HG03045 (cell line): Measurements from ENCODE around the gene CTNNAL1.
A peak's percentile ranks its signal among the peaks of the same experiment; 100 is the strongest.
"Not testable (repeated sequence)": the region's sequence is repeated elsewhere in the genome, so short reads cannot be mapped to it uniquely, and the experiment has no call there.

Source experiments
- ATAC-seq: cut with Tn5 transposase; IDR thresholded peaks from one replicate; pipeline ENCODE4 v1.9.1; 2021; ENCODE audit warnings: mild to moderate bottlenecking, moderate library complexity; ENCODE audit not compliant: unreplicated experiment

The CTNNAL1 gene

DNA sequence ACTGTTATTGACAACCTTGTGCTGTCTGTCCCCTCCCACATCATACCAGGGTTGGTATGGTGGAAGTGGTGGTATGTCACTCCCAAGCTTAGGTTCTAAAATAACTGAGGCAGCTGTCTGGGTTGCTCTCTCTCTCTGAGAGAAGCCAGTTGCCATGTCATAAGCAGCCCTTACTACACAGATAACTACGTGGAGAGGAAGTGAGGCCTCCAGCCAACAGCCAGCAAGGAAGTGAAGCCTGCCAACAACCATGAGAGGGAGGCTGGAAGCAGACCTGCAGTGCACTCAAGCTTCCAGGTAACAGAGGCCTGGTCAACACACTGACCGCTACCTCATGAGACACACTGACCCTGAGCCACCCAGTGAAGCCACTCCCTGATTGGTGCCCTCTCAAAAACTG lies 18.6 kb downstream of the CTNNAL1 start:
- ATAC-seq: peak; percentile 52

DNA sequence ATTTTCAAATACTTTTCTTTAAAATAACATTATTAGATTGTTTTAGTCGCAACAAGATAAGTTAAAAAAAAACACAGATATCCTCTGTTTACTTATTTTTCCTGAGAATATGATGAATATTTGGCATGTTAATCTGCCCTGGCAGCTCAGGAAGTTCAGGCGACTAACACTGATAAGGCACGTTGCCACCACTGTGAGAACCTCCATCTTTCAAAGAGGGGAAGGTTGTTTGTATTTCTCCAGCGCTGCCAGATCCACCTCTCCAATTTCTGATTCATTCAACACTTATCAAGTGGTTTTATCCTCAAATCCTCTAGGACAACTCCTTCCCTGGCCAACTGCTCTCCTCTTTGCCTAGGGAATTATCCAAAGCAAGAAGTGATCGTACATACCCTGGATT lies 21.8 kb downstream of the CTNNAL1 start:
- no peak for ATAC-seq

DNA sequence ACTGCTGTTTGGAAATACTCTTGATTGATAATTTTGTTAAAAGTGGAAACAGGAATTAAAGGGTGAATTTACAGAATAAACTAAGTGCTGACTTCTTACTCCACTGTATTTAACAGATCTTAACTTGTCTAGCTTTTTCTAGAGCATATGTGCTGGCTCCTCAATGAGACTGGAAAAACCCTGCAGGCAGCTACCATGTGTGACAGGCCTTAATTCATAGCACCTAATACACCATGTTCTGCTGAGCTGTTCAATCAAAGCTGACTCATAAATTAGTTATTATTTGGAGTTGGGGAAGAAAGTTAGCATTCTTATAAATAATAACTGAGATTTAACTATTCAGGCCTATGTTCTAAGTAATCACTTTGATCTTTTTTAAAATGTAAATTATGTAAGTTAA lies 29.4 kb downstream of the CTNNAL1 start:
- no peak for ATAC-seq

DNA sequence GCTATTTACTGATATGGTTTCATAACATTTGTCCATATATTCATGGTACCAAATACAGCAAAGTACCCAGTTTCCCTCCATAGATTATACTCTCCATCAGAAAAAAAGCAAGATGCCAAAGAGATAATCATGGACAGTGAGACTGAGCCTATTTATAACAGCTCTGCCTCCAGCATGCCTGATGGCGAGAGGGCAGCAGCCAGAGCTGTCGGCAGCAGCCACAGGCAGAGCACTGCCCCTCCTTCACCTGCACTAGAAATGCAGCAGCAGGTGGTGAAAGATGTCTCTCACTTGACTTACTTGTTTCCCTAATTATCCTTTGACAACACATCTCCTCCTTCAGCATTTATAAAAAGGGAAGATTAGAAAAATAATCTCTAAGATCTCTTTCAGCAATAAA lies 32.4 kb downstream of the CTNNAL1 start:
- ATAC-seq: no peak

DNA sequence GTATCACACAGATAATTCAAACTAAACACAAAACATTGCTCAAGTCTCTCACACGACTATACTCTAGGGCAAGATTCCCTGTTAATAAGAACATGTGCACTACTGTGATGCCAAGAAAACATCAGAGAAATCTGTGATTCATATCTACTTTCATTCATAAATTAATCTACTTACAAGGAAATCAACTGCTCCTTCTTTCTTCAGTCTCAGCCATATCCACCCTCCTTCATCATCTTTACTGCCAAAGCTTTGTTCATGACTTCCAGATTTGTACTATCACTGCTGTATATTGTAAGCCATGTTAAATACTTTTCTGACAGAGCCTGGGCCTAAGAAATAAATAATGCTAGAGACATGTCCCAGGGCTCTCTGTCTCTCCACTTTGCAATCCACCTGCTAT lies 35.1 kb downstream of the CTNNAL1 start:
- no peak for ATAC-seq

DNA sequence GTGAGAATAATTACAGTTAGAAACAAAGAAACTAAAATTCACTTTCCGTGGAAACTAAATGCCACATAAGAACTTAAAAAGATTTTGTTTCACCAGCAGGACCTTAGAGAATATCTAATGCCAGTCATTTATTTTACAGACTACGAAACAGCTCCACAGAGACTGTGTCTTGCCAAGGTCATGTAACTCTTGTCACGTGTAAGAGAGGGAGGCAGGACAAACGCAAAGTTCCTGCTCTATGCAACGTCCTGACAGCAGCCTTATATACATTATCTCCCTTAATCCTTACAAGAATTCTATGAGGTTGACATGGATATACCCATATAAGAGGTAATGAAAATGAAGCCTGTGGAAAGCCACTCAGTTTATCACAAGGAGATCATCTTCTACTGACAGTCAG lies 39.4 kb downstream of the CTNNAL1 start:
- no peak for ATAC-seq

DNA sequence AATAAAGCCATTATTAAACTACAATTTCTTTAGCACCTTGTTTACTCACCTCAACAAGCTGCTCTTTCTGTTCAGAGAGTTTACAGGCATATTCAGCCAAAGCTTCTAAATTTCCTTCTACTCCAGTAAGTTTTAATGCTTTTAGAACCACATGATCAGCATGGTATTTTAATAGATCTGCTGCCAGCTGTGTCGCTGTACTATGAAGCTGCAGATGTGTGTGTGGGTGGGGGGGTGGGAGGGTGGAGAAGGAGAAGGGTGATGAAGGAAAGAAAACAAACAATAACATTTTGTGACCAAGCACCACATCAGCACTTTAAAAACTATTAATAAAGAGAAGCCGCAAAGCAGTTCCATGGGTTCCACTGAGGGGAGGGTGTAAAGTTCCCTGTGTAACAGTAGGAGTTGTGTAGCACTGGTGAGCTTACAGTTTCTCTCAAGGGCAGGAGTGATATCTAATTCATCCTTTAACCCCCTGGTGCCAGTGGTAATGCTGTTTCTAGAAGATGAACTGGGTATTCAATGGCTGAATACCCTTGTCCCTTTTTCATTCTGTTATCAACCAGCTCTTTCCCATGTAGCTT lies 40.6 kb downstream of the CTNNAL1 start:
- no peak for ATAC-seq

DNA sequence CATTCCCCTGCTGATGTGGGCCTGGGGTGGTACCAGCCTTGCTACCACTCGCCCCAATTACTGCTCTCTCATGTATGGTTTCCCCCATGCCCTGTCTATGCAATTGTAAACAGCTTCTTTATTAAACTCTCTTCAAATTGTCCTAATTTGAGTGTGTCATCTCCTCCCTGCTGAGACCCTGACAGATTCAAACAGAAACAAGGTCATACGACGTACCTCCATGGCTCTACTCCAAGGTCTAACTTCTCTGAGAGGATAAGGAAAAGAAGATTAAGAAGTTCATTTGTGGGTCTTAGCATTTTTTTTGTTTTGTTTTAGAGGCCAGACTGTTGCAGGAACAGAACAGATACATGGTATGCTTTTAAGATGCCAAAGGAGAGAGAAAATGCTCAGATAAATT lies 41.1 kb downstream of the CTNNAL1 start:
- ATAC-seq: no peak

DNA sequence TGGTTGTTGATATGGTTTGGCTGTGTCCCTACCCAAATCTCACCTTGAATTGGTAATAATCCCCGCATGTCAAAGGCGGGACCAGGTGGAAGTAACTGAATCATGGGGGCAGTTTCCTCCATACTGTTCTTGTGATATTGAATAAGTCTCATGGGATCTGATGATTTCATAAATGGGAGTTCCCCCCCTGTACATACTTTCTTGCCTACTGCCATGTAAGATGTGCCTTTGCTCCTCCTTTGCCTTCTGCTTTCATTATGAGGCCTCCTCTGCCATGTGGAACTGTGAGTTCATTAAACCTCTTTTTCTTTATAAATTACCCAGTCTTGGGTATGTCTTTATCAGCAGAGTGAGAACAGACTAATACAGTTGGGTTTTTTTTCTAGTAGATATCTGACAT lies 41.9 kb downstream of the CTNNAL1 start:
- ATAC-seq: not testable (repeated sequence)

DNA sequence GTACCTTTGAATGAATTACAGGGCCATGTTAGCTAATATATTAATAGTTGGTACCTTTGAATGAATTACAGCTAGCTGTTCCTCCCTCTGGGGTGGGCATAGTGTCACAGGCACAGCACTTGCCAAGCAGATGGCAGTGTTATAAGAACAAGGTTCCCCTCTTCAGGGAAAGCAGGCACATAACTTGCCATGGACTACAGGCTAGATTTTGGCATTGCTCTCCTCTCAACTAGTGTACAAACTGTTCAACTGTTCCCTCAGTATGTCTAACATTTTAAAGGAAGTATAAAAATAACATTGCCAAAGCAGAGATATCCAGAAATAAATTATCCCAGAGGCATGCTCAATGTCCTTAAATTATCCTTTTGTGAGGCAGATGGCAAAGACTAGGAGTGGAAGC lies 45.4 kb downstream of the CTNNAL1 start:
- no peak for ATAC-seq

DNA sequence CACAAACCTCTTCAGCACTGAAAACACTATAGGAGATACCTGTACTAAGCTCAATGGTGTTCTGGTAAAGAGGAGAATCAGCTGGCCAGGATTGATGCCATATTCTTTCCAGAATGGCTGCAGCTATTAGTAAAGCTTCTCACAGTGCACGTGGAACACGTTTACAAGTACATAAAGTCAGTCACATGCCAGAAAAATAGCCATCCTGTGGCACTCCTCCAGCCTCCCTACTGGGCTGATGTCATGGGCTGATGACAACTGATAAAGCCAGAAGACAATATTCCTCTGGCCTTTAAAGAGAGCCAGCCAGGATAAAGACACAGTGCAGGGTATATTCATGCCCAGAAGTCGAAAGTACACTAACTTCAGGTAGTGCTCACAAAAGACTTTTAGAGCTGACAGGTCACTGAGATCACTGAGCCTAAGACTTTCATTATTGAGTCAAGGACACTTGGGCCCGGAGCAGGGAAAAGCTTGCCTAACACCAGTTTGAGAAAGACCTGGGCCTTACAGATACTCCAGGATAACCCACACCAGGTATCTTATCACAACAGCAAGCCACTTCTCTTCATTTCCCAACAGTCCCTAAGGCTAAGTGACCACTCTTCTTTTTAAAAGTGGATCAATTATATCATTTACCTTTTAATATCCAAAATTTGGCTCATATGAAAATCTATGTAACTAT lies 49.7 kb downstream of the CTNNAL1 start:
- ATAC-seq: no peak

DNA sequence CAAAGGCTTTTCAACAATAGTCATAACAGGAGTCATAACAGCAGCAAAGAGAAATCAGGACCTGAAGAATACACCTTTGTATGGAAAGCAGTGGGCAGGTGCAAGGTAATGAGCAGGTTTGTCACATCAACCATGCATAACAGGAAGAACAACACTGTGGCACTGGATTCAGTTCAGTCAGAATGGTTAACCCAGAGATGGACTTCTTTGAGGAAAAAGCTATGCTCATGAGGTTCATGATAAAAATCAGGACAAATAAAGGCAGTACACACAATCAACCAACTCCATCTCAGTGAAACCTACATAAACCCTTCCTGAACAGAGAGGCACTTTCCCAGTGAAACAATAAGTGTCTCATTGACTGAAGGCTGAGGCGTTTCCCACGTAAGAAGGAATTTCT lies 52.1 kb downstream of the CTNNAL1 start:
- ATAC-seq: no peak

DNA sequence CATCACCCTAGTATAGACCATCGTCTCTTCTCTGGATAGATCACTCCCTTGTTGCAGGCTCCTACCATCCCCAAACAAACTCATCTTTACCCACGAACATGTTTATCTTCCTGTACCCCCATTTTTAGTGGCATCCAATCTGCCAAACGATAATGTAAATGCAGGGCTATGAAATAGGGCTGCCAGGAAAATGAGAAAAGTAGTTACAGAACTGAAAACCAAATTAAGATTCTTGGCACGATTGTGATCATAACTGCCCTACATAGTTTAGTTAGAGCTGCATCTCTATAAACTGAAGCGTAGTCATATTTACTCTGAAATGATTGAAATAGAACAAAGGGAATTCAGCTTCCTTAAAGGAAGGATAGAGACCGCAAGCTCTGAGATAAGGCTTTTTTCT lies 53.0 kb downstream of the CTNNAL1 start:
- ATAC-seq: no peak

DNA sequence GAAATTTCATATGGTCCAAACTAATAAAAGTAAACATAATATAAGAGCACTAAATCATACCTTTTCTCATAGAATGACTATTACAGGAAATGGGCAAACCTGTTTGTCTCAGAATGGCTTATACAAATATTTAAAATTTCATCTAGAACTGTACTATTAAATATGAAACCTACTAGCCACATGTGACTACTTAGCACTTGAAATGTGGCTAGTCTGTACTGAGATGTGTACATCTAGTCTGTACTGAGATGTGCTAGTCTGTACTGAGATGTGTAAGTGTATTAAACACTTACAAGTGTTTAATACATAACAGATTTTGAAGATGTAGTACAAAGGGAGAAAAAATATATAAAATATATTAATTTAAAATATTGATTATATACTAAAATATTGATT lies 56.7 kb downstream of the CTNNAL1 start:
- ATAC-seq: no peak

DNA sequence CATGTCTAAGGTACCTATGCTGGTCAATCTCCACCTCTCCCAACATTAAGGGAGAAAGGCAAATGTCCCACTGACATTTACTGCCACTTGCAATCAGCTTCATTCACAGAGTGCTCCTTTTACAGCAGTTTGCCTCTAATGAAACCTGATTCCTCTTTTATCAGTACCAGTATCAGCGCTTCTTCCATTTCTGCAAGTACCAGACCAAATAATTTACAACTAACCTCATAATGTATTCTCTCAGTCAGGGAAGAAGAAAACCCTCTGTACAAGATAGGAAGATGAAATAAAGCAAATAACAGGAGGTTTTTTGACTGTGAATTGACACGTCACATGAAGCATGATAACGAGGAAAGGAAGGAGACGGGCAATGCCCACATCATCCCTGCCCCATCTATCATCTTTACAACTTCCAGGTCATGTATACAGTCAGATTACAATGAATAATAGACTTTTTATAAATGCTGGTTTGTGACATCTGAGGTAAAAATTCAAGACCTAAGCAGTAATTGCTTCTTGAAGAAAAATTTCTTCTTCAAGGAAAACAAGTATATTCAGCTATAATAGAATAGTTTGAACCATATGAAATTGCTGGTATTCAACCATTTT lies 57.2 kb downstream of the CTNNAL1 start:
- ATAC-seq: no peak

DNA sequence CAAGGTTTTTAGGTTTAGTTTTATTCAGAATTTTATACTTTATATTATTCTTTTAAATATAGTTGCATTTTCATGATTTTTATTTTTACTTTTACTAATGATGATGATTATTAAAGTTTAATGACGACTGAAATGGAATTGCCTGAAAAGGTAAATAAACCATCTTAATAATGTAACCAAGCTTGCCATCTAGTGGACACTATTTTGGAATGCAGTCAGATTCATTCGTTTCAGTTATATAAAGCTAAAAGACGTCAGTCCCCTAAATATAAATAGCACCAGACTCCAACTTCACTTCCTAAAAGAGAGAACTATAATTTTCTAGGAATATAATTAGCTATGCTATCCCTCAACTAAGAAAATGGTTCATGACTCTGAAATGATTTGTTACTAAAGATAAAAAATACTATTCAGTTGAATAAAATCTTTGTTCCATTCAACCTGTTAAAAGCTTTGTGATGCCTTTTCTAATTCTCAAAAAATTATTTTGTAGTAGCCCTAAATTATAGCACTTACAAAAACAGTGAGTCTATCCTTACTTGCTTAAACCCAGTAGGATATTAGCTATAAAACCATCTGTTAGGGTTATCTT lies 59.2 kb downstream of the CTNNAL1 start:
- no peak for ATAC-seq

DNA sequence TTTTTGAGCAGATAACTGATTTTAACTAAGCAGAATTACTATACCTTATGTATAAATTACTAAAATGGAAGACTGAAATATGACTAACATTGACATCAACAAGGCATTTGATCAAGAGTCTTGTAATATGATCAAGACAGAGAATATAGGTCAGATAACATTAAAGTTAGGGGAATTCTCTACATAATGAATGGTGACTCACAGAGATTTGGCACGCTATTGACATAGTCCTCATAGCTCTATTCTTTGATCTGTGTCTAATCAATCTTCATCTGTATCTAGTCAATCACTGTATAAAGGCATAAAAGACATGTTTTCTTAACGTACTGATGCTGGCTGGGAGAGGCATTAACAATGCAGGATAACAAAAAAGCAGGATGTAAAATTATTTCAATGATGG lies 61.7 kb downstream of the CTNNAL1 start:
- ATAC-seq: no peak

DNA sequence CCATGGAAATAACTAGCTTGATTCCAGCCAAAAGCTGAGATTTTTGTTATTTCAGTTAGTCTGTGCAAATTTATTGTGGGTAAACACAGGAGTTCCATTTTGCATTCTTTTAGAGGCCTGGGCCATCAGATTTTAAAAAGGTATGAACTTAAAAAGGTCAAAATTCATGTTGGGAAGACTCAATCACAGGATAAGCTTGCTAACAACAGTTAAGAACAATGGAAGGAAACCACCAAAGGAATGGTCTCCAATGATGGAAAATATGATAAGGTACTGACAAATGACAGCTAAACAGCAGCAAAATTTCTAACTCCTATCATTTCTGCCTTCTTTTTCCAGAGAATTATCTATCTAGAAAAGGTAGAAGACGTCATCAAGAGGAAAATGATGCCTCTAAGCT lies 63.1 kb downstream of the CTNNAL1 start:
- ATAC-seq: no peak

DNA sequence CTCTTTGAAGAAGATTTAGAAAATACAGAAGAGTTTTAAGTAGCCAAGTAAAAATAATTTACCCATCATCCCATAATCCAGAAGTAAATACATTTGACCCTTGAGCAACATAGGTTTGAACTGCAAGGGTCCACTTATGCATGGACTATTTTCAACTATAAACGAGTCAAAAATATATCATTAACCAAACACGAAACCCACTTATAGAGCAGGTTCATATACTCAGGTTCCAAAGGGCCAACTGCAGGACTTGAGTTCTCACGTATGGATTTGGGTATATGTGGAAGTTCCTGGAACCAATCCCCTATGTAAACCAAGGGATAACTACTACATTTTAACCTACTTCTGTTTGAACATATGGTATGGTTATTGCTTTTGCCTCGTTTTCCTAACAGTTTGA lies 73.3 kb downstream of the CTNNAL1 start:
- ATAC-seq: no peak

DNA sequence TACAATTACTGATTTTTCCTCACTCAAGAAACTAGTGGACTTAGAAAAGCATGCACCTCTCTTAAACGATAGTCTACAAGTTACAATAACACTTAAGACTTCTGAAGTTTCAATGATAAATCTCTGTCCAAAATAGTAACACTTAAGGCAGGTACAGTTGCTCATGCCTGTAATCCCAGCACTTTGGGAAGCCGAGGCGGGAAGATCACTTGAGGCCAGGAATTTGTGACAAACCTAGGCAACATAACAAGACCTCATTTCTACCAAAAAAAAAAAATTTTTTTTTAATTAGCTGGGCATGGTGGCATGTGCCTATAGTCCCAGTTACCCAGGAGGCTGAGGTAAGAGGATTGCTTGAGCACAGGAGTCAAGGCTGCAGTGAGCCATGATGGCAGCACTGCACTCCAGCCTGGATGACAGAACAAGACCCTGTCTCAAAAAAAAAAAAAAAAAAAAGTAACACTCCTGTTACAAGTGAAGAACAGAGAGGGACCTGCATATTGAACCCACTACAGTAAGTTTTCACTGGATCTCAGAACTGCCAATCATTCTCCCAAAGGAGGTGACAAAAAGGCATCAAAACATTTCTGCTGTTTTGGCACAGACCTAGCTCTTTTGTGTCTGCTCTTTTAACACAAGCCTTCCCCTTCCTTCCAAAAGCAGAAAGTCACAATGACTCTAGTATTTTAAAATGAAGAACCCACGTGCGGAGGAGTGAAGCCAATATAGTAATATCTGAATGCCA lies 75.6 kb downstream of the CTNNAL1 start:
- no peak for ATAC-seq

DNA sequence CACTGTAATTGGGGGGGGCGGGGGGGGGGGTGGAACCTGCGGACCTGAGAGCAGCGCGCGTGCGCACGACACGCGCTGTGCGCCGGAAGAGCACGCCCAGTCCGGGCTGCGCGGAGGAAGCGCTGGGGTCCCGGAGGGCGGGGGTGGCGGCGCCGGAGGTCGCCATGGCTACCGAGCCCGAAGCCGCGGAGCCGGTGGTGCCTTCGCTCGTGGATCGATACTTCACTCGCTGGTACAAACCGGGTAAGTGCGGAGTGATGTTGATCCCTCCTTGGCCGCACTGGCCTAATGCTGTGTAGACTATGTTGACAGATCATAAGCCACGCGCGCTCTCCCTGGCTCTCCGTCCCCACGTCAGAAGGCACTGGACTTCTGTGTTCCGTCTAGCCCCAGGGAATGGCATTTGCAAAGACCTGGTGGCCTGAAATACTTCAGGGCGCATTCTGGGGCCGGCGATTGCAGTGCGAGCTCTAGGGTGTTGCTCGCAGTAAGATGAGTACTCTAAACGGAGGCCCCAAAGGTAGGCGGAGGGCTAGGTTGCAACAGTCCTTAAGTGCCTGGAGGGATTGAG lies 78.9 kb downstream of the CTNNAL1 start, which contains the start of gene ABITRAM:
ABITRAM (plus strand) TSS at position 78 of the 571 bp plus-strand sequence; CDS start at position 165, 87 bp downstream.
- ATAC-seq: peak; percentile 85
